Measurements from ENCODE around the gene GCNT2. TPM values are rescaled to one million over a fixed set of nuclear protein-coding genes. Genes with fewer than 3 reads are reported as not detected.
"Not testable (repeated sequence)": the region's sequence is repeated elsewhere in the genome, so short reads cannot be mapped to it uniquely, and the experiment has no call there.

GCNT2 gene
- total and polyA plus RNA-seq, 7 experiments from 2014 or later: 0.45 to 8.5 (median 3.6) TPM

- intact Hi-C loops (cut with micrococcal nuclease): no loop called here
- POLR2A ChIA-PET: no interaction called here
- CTCF ChIA-PET: no interaction called here
These were observed 36.2 kb upstream of the GCNT2 start for GRCh38 chr6:10484912-10485311.

GRCh38 chr6:10485406-10485805 lies 35.7 kb upstream of the GCNT2 start:
- Histone ChIP-seq H3K4me1 (ENCODE audit: control insufficient read depth in 2 of 2, insufficient read depth in 2 of 2, low read length in 2 of 2) (no peaks in the 10 kb centered on the region), H3K4me3 (ENCODE audit: low read length) (no peak overlapping the region), H3K27me3 (ENCODE audit: control insufficient read depth in 2 of 2, insufficient read depth in 2 of 2, low read length in 2 of 2) (no peaks in the 10 kb centered on the region), H3K36me3 (ENCODE audit: control insufficient read depth in 2 of 3, insufficient read depth in 3 of 3, low read length in 3 of 3) (no peaks in the 10 kb centered on the region), H3K9me3 (ENCODE audit: control insufficient read depth in 2 of 3, low read length in 3 of 3) (no peaks in the 10 kb centered on the region), H3K27ac (ENCODE audit: low read depth, low read length) (no peak overlapping the region)
- peaks cover 0 to 1% (median 0%) of the 10 kb centered on the region in 11 donors for H3K9me3 Mint-ChIP-seq
- CTCF ChIA-PET: no interaction called here
- no peak overlapping the region for H3K4me3 Mint-ChIP-seq
- no peaks in the 10 kb centered on the region for H3K36me3 Mint-ChIP-seq
- peaks cover 4 to 19% (median 5%) of the 10 kb centered on the region in 5 donors for H3K27me3 Mint-ChIP-seq
- intact Hi-C loops (cut with micrococcal nuclease): no loop called here
- no peak for DNase-seq
- no peak for ATAC-seq
- POLR2A ChIA-PET: no interaction called here
- H3K27ac Mint-ChIP-seq: no peak overlapping the region
- H3K4me1 Mint-ChIP-seq: no peaks in the 10 kb centered on the region

More at GRCh38 chr6:10484912-10485311, 36.2 kb upstream of the GCNT2 start:
- H3K4me1 Mint-ChIP-seq: peaks cover 0 to 3% (median 0%) of the 10 kb centered on the region in 7 donors
- DNase-seq: no peak
- H3K4me3 Mint-ChIP-seq: no peak overlapping the region
- H3K27ac Mint-ChIP-seq: no peak overlapping the region
- no peaks in the 10 kb centered on the region for H3K27me3 ChIP-seq (ENCODE audit: control insufficient read depth in 2 of 2, insufficient read depth in 2 of 2, low read length in 2 of 2)
- no peaks in the 10 kb centered on the region for H3K9me3 ChIP-seq (ENCODE audit: control insufficient read depth in 2 of 3, low read length in 3 of 3)
- peaks cover 6 to 21% (median 9%) of the 10 kb centered on the region in 5 donors for H3K27me3 Mint-ChIP-seq
- no peaks in the 10 kb centered on the region for H3K36me3 Mint-ChIP-seq
- H3K4me1 ChIP-seq (ENCODE audit: control insufficient read depth in 2 of 2, insufficient read depth in 2 of 2, low read length in 2 of 2): no peaks in the 10 kb centered on the region
- H3K4me3 ChIP-seq (ENCODE audit: low read length): no peak overlapping the region
- peaks cover 0 to 1% (median 0%) of the 10 kb centered on the region in 11 donors for H3K9me3 Mint-ChIP-seq
- no peak overlapping the region for H3K27ac ChIP-seq (ENCODE audit: low read depth, low read length)
- H3K36me3 ChIP-seq (ENCODE audit: control insufficient read depth in 2 of 3, insufficient read depth in 3 of 3, low read length in 3 of 3): no peaks in the 10 kb centered on the region
- ATAC-seq: no peak

DNA sequence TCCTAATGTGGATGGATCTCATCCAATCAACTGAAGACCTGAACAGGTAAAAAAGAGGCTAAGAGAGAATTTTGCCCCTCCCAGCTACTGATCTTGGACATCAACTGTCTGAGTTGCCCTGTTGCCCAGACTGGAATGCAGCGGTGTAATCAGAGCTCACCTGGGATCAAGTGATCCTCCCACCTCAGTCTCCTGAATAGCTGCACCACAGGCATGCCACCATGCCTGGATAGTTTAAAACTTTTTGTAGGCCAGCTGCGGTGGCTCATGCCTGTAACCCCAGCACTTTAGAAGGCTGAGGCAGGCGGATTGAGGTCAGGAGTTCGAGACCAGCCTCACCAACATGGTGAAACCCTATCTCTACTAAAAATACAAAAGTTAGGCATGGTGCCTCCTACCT lies 34.9 kb upstream of the GCNT2 start:
- Mint-ChIP-seq H3K4me3 (no peak overlapping the region), H3K9me3 (peaks cover 0 to 1% (median 0%) of the 10 kb centered on the region in 11 donors), H3K27me3 (peaks cover 0 to 15% (median 5%) of the 10 kb centered on the region in 5 donors), H3K27ac (no peak overlapping the region), H3K4me1 (no peaks in the 10 kb centered on the region), H3K36me3 (no peaks in the 10 kb centered on the region)
- no peaks in the 10 kb centered on the region for H3K36me3 ChIP-seq (ENCODE audit: control insufficient read depth in 2 of 3, insufficient read depth in 3 of 3, low read length in 3 of 3)
- intact Hi-C loops (cut with micrococcal nuclease): no loop called here
- no peak overlapping the region for H3K4me3 ChIP-seq (ENCODE audit: low read length)
- no peaks in the 10 kb centered on the region for H3K9me3 ChIP-seq (ENCODE audit: control insufficient read depth in 2 of 3, low read length in 3 of 3)
- POLR2A ChIA-PET: no interaction called here
- DNase-seq (no peak), ATAC-seq (no peak)
- CTCF ChIA-PET: no interaction called here
- no peaks in the 10 kb centered on the region for H3K27me3 ChIP-seq (ENCODE audit: control insufficient read depth in 2 of 2, insufficient read depth in 2 of 2, low read length in 2 of 2)
- no peaks in the 10 kb centered on the region for H3K4me1 ChIP-seq (ENCODE audit: control insufficient read depth in 2 of 2, insufficient read depth in 2 of 2, low read length in 2 of 2)
- no peak overlapping the region for H3K27ac ChIP-seq (ENCODE audit: low read depth, low read length)

GRCh38 chr6:10486944-10487588 lies 34.1 kb upstream of the GCNT2 start:
- ATAC-seq; H3K4me1 Mint-ChIP-seq; H3K27ac ChIP-seq (ENCODE audit: low read depth, low read length); H3K36me3 ChIP-seq (ENCODE audit: control insufficient read depth in 2 of 3, insufficient read depth in 3 of 3, low read length in 3 of 3); H3K27ac Mint-ChIP-seq; H3K36me3 Mint-ChIP-seq; H3K4me3 Mint-ChIP-seq; DNase-seq; H3K4me3 ChIP-seq (ENCODE audit: low read length); intact Hi-C loops (cut with micrococcal nuclease); H3K4me1 ChIP-seq (ENCODE audit: control insufficient read depth in 2 of 2, insufficient read depth in 2 of 2, low read length in 2 of 2); H3K27me3 ChIP-seq (ENCODE audit: control insufficient read depth in 2 of 2, insufficient read depth in 2 of 2, low read length in 2 of 2); H3K9me3 Mint-ChIP-seq; H3K9me3 ChIP-seq (ENCODE audit: control insufficient read depth in 2 of 3, low read length in 3 of 3); POLR2A ChIA-PET: not testable (repeated sequence)
- CTCF ChIA-PET: interaction anchor here (0.6 kb wide), 1 partner anchor 217 kb away, joined by 3 read pairs; no protein-coding TSS in a partner anchor
- H3K27me3 Mint-ChIP-seq: peaks cover 0 to 11% (median 6%) of the 10 kb centered on the region in 5 donors

DNA sequence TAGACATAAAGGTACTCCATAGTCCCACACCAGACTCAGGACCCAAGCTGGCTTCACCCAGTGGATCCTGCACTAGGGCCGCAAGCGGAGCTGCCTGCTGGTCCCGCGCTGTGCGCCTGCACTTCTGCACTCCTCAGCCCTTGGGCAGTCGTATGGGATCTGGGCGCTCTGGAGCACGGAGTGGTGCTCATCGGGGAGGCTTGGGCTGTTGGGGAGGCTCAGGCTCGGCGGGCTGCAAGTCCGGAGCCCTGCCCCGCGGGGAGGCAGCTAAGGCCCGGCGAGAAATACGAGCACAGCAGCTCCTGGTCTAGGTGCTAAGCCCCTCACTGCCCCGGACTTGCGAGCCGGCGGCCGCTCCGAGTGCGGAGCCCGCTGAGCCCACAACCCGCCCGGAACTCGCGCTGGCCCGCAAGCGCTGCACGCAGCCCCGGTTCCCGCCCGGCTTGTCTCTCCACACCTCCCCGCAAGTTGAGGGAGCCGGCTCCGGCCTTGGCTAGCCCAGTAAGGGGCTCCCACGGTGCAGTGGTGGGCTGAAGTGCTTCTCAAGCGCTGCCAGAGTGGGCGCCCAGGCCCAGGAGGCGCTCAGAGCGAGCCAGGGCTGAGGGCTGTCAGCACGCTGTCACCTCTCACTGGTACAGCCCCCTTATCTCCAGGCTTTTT lies 33.4 kb upstream of the GCNT2 start:
- H3K4me1 ChIP-seq (ENCODE audit: control insufficient read depth in 2 of 2, insufficient read depth in 2 of 2, low read length in 2 of 2): no peaks in the 10 kb centered on the region
- Mint-ChIP-seq H3K27ac (no peak overlapping the region), H3K27me3 (peaks cover 0 to 11% (median 6%) of the 10 kb centered on the region in 5 donors), H3K4me3 (no peak overlapping the region), H3K36me3 (no peaks in the 10 kb centered on the region), H3K9me3 (peaks cover 0 to 7% (median 0%) of the 10 kb centered on the region in 11 donors), H3K4me1 (no peaks in the 10 kb centered on the region)
- no peaks in the 10 kb centered on the region for H3K36me3 ChIP-seq (ENCODE audit: control insufficient read depth in 2 of 3, insufficient read depth in 3 of 3, low read length in 3 of 3)
- POLR2A ChIA-PET: no interaction called here
- no peaks in the 10 kb centered on the region for H3K27me3 ChIP-seq (ENCODE audit: control insufficient read depth in 2 of 2, insufficient read depth in 2 of 2, low read length in 2 of 2)
- intact Hi-C loops (cut with micrococcal nuclease): no loop called here
- H3K9me3 ChIP-seq (ENCODE audit: control insufficient read depth in 2 of 3, low read length in 3 of 3): no peaks in the 10 kb centered on the region
- no peak for ATAC-seq
- no peak overlapping the region for H3K27ac ChIP-seq (ENCODE audit: low read depth, low read length)
- DNase-seq: no peak
- CTCF ChIA-PET: no interaction called here
- H3K4me3 ChIP-seq (ENCODE audit: low read length): no peak overlapping the region

GRCh38 chr6:10491463-10491862 lies 29.7 kb upstream of the GCNT2 start:
- Mint-ChIP-seq H3K36me3 (no peaks in the 10 kb centered on the region), H3K27me3 (peaks cover 6 to 20% (median 12%) of the 10 kb centered on the region in 5 donors), H3K4me3 (no peak overlapping the region), H3K27ac (no peak overlapping the region), H3K9me3 (peaks cover 0 to 13% (median 0%) of the 10 kb centered on the region in 11 donors), H3K4me1 (peaks cover 0 to 5% (median 0%) of the 10 kb centered on the region in 7 donors)
- H3K27ac ChIP-seq (ENCODE audit: low read depth, low read length): no peak overlapping the region
- ChIA-PET CTCF (no interaction called here), POLR2A (no interaction called here)
- no peak overlapping the region for H3K4me3 ChIP-seq (ENCODE audit: low read length)
- no peaks in the 10 kb centered on the region for H3K36me3 ChIP-seq (ENCODE audit: control insufficient read depth in 2 of 3, insufficient read depth in 3 of 3, low read length in 3 of 3)
- intact Hi-C loops (cut with micrococcal nuclease): no loop called here
- no peaks in the 10 kb centered on the region for H3K27me3 ChIP-seq (ENCODE audit: control insufficient read depth in 2 of 2, insufficient read depth in 2 of 2, low read length in 2 of 2)
- no peaks in the 10 kb centered on the region for H3K4me1 ChIP-seq (ENCODE audit: control insufficient read depth in 2 of 2, insufficient read depth in 2 of 2, low read length in 2 of 2)
- DNase-seq (no peak), ATAC-seq (no peak)
- no peaks in the 10 kb centered on the region for H3K9me3 ChIP-seq (ENCODE audit: control insufficient read depth in 2 of 3, low read length in 3 of 3)

- H3K4me3 Mint-ChIP-seq; H3K27ac Mint-ChIP-seq; H3K36me3 ChIP-seq (ENCODE audit: control insufficient read depth in 2 of 3, insufficient read depth in 3 of 3, low read length in 3 of 3); CTCF ChIA-PET; H3K4me1 ChIP-seq (ENCODE audit: control insufficient read depth in 2 of 2, insufficient read depth in 2 of 2, low read length in 2 of 2); H3K4me1 Mint-ChIP-seq; H3K27ac ChIP-seq (ENCODE audit: low read depth, low read length); H3K9me3 ChIP-seq (ENCODE audit: control insufficient read depth in 2 of 3, low read length in 3 of 3); ATAC-seq; H3K27me3 ChIP-seq (ENCODE audit: control insufficient read depth in 2 of 2, insufficient read depth in 2 of 2, low read length in 2 of 2); POLR2A ChIA-PET; H3K36me3 Mint-ChIP-seq; DNase-seq; intact Hi-C loops (cut with micrococcal nuclease); H3K4me3 ChIP-seq (ENCODE audit: low read length): not testable (repeated sequence)
- H3K27me3 Mint-ChIP-seq: peaks cover 9 to 23% (median 16%) of the 10 kb centered on the region in 5 donors
- H3K9me3 Mint-ChIP-seq: peaks cover 0 to 13% (median 1%) of the 10 kb centered on the region in 11 donors
These were observed 29.2 kb upstream of the GCNT2 start for GRCh38 chr6:10491905-10492304.

All from naive thymus-derived CD4-positive, alpha-beta T cell (primary cell).